Amniotic stem cell (primary cell): ENCODE results near the gene PHLPP2.

Experiments used
- DNase-seq: peaks from one replicate; lab custom pipeline; 2025; lab: John Stamatoyannopoulos, UW

Gene PHLPP2

GRCh38 chr16:71670537-71670936 is 54.0 kb downstream of the PHLPP2 start:
- DNase-seq, result no peak

- no peak for DNase-seq
Measured at GRCh38 chr16:71669926-71670536, 54.5 kb downstream of the PHLPP2 start.

GRCh38 chr16:71666928-71667707 is 57.4 kb downstream of the PHLPP2 start:
- DNase-seq, result no peak

- no peak for DNase-seq
Measured at GRCh38 chr16:71666264-71666663, 58.2 kb downstream of the PHLPP2 start.

GRCh38 chr16:71659471-71659870 is 65.0 kb downstream of the PHLPP2 start:
- DNase-seq, result no peak

- no peak for DNase-seq
Measured at GRCh38 chr16:71658771-71659170, 65.7 kb downstream of the PHLPP2 start.

- DNase-seq, result no peak
Measured at GRCh38 chr16:71649704-71650103, 74.8 kb downstream of the PHLPP2 start.

- DNase-seq, result no peak
Measured at GRCh38 chr16:71648921-71649320, 75.6 kb downstream of the PHLPP2 start.

GRCh38 chr16:71648162-71648561 is 76.3 kb downstream of the PHLPP2 start:
- DNase-seq, result no peak

- DNase-seq, result no peak
Measured at GRCh38 chr16:71647391-71647790, 77.1 kb downstream of the PHLPP2 start.

GRCh38 chr16:71645450-71645849 is 79.1 kb downstream of the PHLPP2 start:
- no peak for DNase-seq

GRCh38 chr16:71637398-71637797 is 87.1 kb downstream of the PHLPP2 start:
- no peak for DNase-seq

- no peak for DNase-seq
Measured at GRCh38 chr16:71635632-71636031, 88.9 kb downstream of the PHLPP2 start.

GRCh38 chr16:71631776-71632175 is 92.7 kb downstream of the PHLPP2 start:
- DNase-seq, result no peak

GRCh38 chr16:71630808-71631207 is 93.7 kb downstream of the PHLPP2 start:
- DNase-seq, result no peak

GRCh38 chr16:71629278-71630016 is 95.1 kb downstream of the PHLPP2 start:
- no peak for DNase-seq

GRCh38 chr16:71628810-71629209 is 95.7 kb downstream of the PHLPP2 start:
- DNase-seq, result no peak

GRCh38 chr16:71627731-71628181 is 96.7 kb downstream of the PHLPP2 start:
- DNase-seq, result no peak

GRCh38 chr16:71626858-71627213 is 97.7 kb downstream of the PHLPP2 start:
- DNase-seq, result no peak

- no peak for DNase-seq
Measured at GRCh38 chr16:71626018-71626857, 98.3 kb downstream of the PHLPP2 start, which contains the start of gene MARVELD3. MARVELD3 (plus strand) TSS chr16:71626184; CDS start chr16:71626230, 46 bp downstream.

- no peak for DNase-seq
Measured at GRCh38 chr16:71625113-71625850, 99.2 kb downstream of the PHLPP2 start.
